ES-I3 (cell line): ENCODE results near the gene KNOP1.

Experiments used
- H3K36me3 ChIP-seq: 2 replicates; pipeline ENCODE4 v1.6.1; 2013; ENCODE audit warnings: mild to moderate bottlenecking, low read length, control low read depth, moderate library complexity; ENCODE audit not compliant: insufficient read depth
- H3K4me1 ChIP-seq: 2 replicates; pipeline ENCODE4 v1.6.1; 2013; ENCODE audit warnings: mild to moderate bottlenecking, control low read depth, low read length; ENCODE audit not compliant: insufficient read depth
- H3K9ac ChIP-seq: 2 replicates; pipeline ENCODE4 v1.6.1; 2013; ENCODE audit warnings: low read depth, mild to moderate bottlenecking, low read length, moderate library complexity
- H3K9me3 ChIP-seq: 2 replicates; pipeline ENCODE4 v1.6.1; 2013; ENCODE audit warnings: mild to moderate bottlenecking, low read length, moderate library complexity; ENCODE audit not compliant: control insufficient read depth, insufficient read depth

Gene KNOP1, protein sequence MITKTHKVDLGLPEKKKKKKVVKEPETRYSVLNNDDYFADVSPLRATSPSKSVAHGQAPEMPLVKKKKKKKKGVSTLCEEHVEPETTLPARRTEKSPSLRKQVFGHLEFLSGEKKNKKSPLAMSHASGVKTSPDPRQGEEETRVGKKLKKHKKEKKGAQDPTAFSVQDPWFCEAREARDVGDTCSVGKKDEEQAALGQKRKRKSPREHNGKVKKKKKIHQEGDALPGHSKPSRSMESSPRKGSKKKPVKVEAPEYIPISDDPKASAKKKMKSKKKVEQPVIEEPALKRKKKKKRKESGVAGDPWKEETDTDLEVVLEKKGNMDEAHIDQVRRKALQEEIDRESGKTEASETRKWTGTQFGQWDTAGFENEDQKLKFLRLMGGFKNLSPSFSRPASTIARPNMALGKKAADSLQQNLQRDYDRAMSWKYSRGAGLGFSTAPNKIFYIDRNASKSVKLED

DNA sequence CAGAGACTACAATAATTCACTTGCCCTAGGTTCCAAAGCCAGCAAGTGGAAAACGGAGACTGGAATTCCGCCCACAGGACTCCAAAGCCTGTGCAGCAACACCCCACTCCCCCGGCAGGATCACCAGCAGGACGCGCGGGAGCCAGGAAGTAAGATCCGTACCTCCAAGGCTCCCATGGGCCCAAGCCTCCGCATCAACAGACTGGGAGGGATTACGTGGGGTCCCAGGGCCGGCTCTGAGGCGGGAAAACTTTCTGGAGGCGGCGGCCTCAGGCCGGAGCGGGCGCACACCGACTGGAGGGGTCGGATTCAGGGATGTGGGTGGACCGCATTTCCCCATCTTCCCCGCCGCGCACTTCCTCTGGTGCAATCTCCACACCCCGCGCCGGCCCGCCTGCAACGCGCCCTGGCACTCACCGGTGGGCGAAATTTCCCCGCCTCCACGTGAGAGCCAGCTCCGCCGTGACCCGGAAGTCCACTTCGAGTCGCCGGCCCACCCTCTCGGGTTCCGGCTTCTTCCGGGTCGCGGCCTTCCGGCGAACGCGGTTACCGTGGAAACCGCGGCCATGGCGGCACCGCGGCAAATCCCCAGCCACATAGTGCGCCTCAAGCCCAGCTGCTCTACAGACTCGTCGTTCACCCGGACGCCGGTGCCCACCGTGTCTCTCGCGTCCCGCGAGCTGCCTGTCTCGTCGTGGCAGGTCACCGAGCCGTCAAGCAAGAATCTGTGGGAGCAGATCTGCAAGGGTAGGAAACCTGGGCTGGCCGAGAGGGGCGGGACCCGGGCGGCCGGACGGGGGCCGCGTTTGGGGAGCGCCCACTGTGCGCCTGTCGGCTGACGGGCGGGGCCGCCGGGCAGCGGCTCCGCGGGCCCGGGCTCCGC lies at the start of gene KNOP1, which contains the start of gene IQCK:
KNOP1 (minus strand) TSS at position 487 of the 883 bp plus-strand sequence. CDS start 3,192 bp downstream, outside the sequence.
IQCK (plus strand) TSS at position 531 of the 883 bp plus-strand sequence; CDS start at position 567, 36 bp downstream.
- Histone ChIP-seq H3K9ac (peak within 1 kb of the TSS; percentile 95), H3K9me3 (no peaks in the 10 kb centered on the region), H3K4me1 (peaks cover 10% of the 10 kb centered on the region; the same call in 1 of the 2 replicates), H3K36me3 (peaks cover 7% of the 10 kb centered on the region)

DNA sequence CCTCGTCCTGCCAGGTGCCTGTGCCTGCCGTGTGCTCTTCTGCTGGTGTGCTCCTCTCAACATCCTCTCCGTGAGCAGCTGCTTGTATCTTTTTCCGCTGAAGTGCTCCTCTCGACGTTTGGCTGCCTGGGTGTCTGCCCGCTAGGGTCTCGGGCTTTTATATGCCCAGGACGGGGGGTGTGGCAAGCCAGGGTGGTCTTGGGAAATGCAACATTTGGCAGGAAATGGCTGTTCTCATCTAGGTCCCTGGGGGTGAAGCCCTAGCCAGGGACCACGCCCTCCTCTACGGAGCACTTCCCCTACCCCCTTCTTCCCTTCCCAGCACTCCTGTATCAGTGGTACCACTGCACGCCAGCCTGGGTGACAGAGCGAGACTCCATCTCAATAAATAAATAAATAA lies 49.5 kb upstream of the KNOP1 start:
- Histone ChIP-seq H3K9ac (no peak overlapping the region), H3K4me1 (peaks cover 9% of the 10 kb centered on the region; the same call in 1 of the 2 replicates), H3K9me3 (peaks cover 5% of the 10 kb centered on the region; the same call in 1 of the 2 replicates), H3K36me3 (no peaks in the 10 kb centered on the region)

DNA sequence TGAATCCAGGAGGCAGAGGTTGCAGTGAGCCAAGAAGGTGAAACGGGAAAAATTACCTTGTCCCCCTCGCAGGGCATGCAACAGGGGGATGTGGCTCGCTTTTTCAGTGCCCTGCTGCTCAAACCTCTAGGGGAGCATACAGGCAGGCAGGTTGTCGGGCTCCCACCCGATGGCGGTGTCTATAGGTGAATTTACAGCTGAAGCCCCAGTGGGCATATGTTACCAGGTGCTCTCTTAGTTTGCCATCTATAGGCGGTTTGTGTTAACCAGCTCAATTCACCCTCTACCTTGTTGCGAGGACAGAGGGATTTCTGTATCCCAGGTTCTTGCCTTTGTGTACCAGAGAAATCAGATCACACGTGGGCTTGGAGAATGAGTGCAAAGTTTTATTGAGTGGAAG lies 49.0 kb upstream of the KNOP1 start:
- Histone ChIP-seq H3K4me1 (peaks cover 9% of the 10 kb centered on the region; the same call in 1 of the 2 replicates), H3K9me3 (peaks cover 5% of the 10 kb centered on the region; the same call in 1 of the 2 replicates), H3K36me3 (no peaks in the 10 kb centered on the region), H3K9ac (no peak overlapping the region)

DNA sequence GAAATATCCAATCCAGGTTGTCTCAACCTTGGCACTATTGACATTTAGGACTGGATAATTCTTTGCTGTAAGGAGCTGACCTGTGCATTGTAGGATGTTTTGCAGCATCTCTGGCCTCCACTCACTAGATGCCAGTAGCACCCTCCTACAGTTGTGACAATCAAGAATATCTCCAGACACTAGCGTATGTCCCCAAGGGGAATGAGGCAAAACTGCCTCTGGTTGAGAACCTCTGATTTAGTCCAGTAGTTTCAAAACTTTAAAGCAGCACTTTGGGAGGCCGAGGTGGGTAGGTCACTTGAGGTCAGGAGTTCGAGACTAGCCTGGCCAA lies 48.5 kb upstream of the KNOP1 start:
- no peak overlapping the region for H3K9ac ChIP-seq
- H3K4me1 ChIP-seq, result peaks cover 9% of the 10 kb centered on the region; the same call in 1 of the 2 replicates
- H3K9me3 ChIP-seq, result peaks cover 5% of the 10 kb centered on the region; the same call in 1 of the 2 replicates
- no peaks in the 10 kb centered on the region for H3K36me3 ChIP-seq

DNA sequence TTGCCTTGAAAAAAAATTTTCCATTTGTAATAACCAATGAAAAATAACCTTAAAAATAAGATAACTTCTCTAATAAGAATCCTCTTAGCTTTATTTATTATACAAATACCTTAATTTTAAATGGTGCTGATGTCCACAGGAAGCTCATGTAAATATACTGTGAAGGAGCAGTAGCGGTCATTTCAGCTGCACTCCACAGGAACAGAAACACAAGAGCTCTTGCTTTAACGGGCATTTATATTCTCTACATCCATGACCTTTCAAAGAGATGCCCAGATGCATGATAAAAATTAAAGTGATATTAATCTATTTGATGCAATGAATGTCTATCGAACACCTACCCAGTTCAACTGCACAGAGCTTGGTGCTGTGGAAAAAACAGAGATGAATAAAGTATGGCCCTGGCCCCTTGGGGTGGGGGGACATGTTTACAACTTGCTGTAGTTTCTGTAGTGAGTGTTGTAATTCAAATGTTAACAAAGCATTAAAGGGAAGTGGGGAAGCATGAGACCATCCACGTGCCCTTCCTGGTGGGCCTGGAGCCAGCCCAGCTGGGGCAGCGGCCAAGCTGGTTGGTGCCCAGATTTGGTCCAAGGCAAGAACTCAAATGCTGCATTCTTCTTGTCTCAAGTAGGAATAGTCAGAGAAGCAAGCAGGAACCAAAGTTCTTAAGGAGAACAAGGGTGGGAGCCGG lies 48.0 kb upstream of the KNOP1 start:
- peaks cover 9% of the 10 kb centered on the region; the same call in 1 of the 2 replicates for H3K4me1 ChIP-seq
- no peak overlapping the region for H3K9ac ChIP-seq
- no peaks in the 10 kb centered on the region for H3K36me3 ChIP-seq
- H3K9me3 ChIP-seq, result peaks cover 5% of the 10 kb centered on the region; the same call in 1 of the 2 replicates

DNA sequence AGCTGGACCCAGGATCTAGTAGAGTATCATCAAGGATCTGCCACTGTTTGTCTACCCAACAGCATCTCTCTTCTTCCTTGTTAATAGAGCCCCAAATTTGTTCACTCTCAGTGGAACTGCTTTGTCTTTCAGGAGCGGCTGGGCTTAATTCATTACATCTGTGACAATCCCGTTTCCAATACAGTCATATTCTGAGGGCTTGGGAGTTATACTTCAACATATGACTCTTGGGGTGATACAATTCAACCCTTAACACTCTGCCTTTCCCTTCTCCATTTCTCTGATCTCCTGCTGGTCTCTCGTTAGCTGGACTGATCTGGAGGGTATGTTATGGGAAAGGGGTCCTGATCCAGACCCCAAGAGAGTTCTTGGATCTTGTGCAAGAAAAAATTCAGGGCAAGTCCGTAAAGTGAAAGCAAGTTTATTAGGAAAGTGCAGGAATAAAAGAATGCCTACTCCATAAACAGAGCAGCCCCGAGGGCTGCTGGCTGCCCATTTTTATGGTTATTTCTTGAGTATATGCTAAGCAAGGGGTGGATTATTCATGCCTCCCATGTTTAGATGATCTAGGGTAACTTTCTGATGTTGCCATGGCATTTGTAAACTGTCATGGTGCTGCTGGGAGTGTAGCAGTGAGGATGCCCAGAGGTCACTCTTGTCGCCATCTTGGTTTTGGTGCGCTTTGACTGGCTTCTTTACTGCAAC lies 42.5 kb upstream of the KNOP1 start:
- H3K36me3 ChIP-seq, result no peaks in the 10 kb centered on the region
- H3K4me1 ChIP-seq, result no peaks in the 10 kb centered on the region
- no peak overlapping the region for H3K9ac ChIP-seq
- H3K9me3 ChIP-seq, result no peaks in the 10 kb centered on the region

DNA sequence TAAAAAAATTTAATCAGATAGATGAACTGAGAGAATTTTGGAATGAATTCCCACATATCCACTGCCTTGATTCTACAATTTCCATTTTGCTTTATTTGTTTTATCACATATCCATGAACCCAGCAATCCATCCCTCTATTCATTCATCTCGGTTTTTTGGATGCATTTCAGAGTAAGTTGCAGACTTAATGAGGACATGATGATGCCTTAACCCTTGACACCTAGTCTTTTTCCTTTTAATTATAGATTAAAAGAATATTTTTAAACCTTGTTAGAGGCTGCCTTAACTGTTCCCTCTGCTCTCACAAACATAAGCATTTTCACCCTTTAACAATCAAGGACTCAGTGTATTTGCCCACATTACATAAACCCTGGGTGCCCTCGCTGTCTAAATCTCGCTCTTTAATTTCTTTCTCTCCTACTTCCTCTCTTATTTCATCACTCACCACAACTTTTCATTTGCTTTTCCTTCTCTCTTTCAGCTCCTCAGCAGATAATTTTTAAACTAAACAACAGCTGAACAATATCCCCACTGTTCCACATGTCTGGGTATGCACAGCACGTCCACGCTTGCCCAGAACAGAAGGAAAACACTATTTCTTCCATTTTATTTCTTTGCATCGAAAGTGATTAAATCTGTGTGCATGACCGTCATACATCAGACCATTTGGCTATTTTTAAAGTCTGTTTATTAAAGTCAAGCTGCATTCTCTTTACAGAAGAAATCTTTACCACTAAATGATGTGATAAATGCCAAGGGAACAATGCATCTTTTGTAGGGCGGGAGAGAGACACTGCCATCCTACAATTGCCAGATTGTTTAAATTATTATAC lies 40.0 kb upstream of the KNOP1 start:
- no peaks in the 10 kb centered on the region for H3K9me3 ChIP-seq
- no peaks in the 10 kb centered on the region for H3K4me1 ChIP-seq
- no peaks in the 10 kb centered on the region for H3K36me3 ChIP-seq
- no peak overlapping the region for H3K9ac ChIP-seq

DNA sequence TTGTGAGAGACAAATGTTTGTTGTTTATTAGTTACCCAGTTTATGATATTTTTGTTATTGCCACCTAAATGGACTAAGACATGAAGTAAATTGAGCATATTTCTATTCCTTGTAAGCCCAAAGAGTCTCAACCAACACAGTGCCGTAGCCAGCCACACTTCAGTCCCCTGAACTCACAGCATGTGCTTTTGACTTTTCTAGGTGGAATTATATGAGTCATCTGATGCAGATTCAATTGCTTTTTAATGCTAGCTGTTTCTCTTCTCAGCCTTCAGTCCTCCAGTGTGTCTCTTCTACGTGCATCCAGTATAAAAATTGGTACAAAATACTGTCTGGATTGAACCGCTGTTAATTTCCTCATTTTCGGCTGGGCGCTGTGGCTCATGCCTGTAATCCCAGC lies 39.0 kb upstream of the KNOP1 start:
- H3K9me3 ChIP-seq, result no peaks in the 10 kb centered on the region
- H3K4me1 ChIP-seq, result no peaks in the 10 kb centered on the region
- no peaks in the 10 kb centered on the region for H3K36me3 ChIP-seq
- H3K9ac ChIP-seq, result no peak overlapping the region

DNA sequence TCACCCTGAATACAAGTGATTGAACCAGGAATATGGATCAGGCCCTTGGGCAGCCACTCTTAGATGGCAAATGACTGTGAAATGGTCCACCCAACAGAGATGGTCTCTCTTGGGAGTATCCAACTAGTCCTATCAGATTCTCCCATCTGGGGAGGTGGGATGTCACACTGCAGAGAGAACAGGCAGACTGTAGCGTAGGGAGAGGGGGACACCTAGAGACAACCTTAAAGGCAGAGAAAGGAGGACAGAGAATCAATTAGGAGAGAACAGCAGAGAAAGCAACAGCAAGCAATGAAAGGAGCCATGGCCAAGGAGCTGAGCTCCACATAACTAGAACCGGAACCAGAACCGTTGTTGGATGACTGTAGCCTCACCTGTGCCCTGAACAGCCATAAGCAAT lies 37.2 kb upstream of the KNOP1 start:
- Histone ChIP-seq H3K9me3 (no peaks in the 10 kb centered on the region), H3K4me1 (no peaks in the 10 kb centered on the region)

DNA sequence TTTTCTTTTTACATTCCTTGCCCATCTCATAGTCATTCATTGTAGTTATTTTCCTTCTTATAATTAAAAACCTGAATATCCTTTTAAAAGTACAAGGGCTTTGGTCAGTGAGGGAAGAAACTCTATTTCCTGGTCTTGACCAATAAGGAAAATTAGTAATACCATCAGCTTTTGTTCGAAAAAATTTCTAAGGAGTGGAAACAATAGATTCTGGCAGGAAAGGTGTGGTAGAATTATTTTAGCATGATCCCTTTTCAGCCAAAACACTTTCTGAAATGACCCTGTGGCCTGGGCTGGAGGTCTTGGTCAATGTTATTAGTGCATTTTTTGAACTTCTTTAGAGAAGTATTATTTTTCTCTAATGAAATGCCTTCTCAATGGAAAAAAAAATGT lies 36.6 kb upstream of the KNOP1 start:
- Histone ChIP-seq H3K9me3 (no peaks in the 10 kb centered on the region), H3K9ac (no peak overlapping the region), H3K4me1 (no peaks in the 10 kb centered on the region), H3K36me3 (no peaks in the 10 kb centered on the region)

More for the DNA sequence above, 37.2 kb upstream of the KNOP1 start:
- H3K9ac ChIP-seq, result no peak overlapping the region
- no peaks in the 10 kb centered on the region for H3K36me3 ChIP-seq

DNA sequence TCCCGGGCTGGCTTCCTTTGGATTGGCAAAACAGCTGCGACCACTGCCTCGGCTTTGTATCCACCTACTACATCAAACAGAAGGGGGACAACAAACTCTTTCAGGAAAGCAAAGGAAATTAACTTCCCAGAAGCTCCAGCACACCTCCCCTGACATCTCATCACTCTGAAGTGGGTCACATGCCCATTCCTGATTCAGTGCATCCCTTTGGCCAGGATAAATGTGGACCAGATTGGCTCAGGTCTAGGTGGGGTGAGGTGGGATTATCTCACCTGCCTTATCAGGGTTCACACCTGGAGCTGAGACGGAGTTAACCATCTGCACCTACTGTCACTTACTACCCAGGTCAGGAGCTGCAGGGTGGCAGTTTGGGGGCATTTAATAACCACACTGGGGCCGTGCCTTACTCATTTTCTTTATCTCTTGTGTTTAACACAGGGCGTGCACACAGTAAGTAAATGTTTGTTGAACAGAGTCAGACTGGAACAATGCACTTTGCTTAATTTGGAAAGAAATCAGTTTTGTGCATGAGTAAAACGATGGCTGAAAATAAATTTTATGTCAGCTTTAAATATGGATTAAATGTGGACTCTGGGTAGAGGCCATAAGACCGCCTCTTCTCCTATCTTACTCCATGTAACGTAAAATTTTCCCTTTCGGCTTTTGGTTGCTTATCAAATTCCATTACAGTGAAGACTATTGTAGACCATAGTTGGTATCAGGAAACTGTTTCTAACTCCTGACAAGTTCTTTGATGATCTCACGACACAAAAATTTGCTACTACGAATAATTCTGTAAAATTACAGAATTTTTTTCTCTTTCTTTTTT lies 36.0 kb upstream of the KNOP1 start:
- no peaks in the 10 kb centered on the region for H3K4me1 ChIP-seq
- no peaks in the 10 kb centered on the region for H3K36me3 ChIP-seq
- no peaks in the 10 kb centered on the region for H3K9me3 ChIP-seq
- no peak overlapping the region for H3K9ac ChIP-seq
